Activated CD8-positive, alpha-beta memory T cell treated with anti-CD3 and anti-CD28 coated beads, Interleukin-2, amount 10 ng/mL, durations not matched to agents 7 days and 5 days (primary cell): Measurements from ENCODE around the gene MAP4. TPM values are rescaled to one million over a fixed set of nuclear protein-coding genes. Genes with fewer than 3 reads are reported as not detected.
A peak's percentile ranks its signal among the peaks of the same experiment; 100 is the strongest.

Experiments used
- ATAC-seq: fragments of 150-1000 bp; cut with Tn5 transposase; one replicate; pipeline ENCODE4 v1.10.0; 2021; ENCODE audit warnings: moderate library complexity
- CTCF ChIA-PET: fragments of 350-600 bp; sonication (Branson Sonifier 250); formaldehyde crosslinking; loops from one replicate; lab custom pipeline; 2021; ENCODE audit warnings: antibody characterized with exemption; lab: Charles Lee
- DNase-seq: peaks from one replicate; pipeline ENCODE4 v3.0.0-alpha.2; 2020
- H3K27ac Mint-ChIP-seq: one replicate; pipeline ENCODE4 v1.8.0; 2021; ENCODE audit warnings: mild to moderate bottlenecking, mixed read lengths
- H3K27me3 Mint-ChIP-seq: one replicate; pipeline ENCODE4 v1.8.0; 2021; ENCODE audit warnings: mixed read lengths
- H3K36me3 Mint-ChIP-seq: one replicate; pipeline ENCODE4 v1.8.0; 2021; ENCODE audit warnings: mild to moderate bottlenecking, mixed read lengths
- H3K4me1 Mint-ChIP-seq: one replicate; pipeline ENCODE4 v1.8.0; 2021; ENCODE audit warnings: mixed read lengths
- H3K4me3 Mint-ChIP-seq: one replicate; pipeline ENCODE4 v1.8.0; 2021; ENCODE audit warnings: mild to moderate bottlenecking, moderate library complexity, mixed read lengths
- H3K9me3 Mint-ChIP-seq: one replicate; pipeline ENCODE4 v1.8.0; 2022; ENCODE audit warnings: low read depth, mixed read lengths
- total RNA-seq, 2 experiments: library from RNA; stranded (reverse); gene quantifications; one replicate each; pipeline ENCODE4 v1.2.3, GENCODE V29; 2021

Gene MAP4
- total RNA-seq, 2 experiments from 2014 or later, result 126 to 131 TPM

DNA sequence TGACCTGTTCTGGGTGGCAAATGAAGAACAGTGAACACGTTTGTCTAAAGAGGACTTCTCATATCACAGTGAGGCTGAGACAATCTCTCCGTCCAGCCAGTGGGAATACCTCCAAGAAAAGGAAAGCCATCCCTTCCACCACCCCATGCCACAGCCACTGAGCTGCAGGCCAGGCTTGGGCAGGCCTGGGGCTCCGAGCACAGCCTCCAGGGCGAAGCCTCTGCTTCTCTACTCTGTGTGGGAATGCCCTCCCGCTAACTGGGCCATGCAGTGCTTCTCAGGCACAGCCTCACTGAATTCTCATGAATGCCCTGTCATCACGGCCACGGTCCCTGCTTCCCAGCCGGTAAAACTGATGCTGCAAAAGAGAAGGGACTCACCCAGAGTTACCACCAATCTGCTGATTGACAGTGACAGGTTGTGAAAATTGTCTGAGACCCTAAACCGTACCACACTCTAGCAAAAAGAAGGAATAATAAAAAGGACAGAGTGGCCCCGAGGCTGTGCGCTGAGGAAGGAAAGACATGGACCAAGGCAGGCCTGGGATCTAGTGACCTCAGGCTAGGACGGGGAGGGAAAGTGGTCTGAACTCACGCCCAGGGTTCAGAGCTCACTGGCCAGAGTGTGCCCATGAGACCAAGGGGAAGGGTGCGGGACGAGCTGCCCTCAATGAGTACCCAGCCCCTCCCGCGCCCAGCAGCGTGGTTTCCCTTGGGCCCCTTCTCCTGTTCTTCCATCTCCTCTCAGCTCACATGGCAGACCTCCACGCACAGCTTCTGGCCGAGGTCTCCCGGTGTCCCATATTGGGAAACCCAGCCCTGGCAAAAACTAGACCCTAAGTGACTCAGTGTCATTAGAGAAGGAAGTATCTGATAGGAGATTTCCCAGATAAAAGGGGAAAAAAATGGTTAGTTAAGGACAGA, 160.5 kb downstream of the MAP4 start:
- CTCF ChIA-PET, result interaction anchor here (2.7 kb wide), 1 partner anchor 31 kb away, joined by 7 read pairs; no protein-coding TSS in a partner anchor
- Mint-ChIP-seq H3K36me3 (peaks cover 8% of the 10 kb centered on the region), H3K4me1 (no peaks in the 10 kb centered on the region), H3K4me3 (no peak overlapping the region), H3K27me3 (no peaks in the 10 kb centered on the region), H3K27ac (peak overlapping the region; percentile 40), H3K9me3 (no peaks in the 10 kb centered on the region)
- ATAC-seq, result no peak
- DNase-seq, result no peak

- H3K36me3 Mint-ChIP-seq, result peaks cover 8% of the 10 kb centered on the region
- no peak for DNase-seq
- ATAC-seq, result no peak
- CTCF ChIA-PET, result interaction anchor here (1.1 to 2.7 kb wide), 2 partner anchors 30 to 297 kb away, joined by 3 to 7 read pairs; no protein-coding TSS in a partner anchor
- no peaks in the 10 kb centered on the region for H3K9me3 Mint-ChIP-seq
- no peaks in the 10 kb centered on the region for H3K27me3 Mint-ChIP-seq
- H3K27ac Mint-ChIP-seq, result no peak overlapping the region
- no peak overlapping the region for H3K4me3 Mint-ChIP-seq
- H3K4me1 Mint-ChIP-seq, result no peaks in the 10 kb centered on the region
Measured at GRCh38 chr3:47854720-47855455, 161.3 kb downstream of the MAP4 start.

DNA sequence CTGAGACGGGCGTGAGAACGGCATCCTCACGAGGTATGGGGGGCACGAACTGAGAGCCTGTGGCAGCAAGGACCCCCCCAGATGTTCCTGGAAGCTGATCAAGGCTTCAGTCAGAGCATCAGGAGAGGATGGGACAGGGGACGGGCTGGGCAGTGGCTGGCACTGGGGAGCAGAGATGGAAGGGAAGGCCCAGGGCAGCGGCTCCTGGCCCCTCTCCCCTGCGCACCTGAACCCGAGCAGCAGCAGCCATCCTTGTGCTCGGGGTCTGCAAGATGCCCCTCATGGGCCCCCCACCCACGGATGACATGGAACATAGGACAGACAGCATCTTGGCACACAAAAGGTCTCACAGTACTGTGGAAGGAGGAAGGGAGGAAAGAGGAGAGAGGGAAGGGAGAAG, 161.9 kb downstream of the MAP4 start:
- no peak overlapping the region for H3K4me3 Mint-ChIP-seq

DNA sequence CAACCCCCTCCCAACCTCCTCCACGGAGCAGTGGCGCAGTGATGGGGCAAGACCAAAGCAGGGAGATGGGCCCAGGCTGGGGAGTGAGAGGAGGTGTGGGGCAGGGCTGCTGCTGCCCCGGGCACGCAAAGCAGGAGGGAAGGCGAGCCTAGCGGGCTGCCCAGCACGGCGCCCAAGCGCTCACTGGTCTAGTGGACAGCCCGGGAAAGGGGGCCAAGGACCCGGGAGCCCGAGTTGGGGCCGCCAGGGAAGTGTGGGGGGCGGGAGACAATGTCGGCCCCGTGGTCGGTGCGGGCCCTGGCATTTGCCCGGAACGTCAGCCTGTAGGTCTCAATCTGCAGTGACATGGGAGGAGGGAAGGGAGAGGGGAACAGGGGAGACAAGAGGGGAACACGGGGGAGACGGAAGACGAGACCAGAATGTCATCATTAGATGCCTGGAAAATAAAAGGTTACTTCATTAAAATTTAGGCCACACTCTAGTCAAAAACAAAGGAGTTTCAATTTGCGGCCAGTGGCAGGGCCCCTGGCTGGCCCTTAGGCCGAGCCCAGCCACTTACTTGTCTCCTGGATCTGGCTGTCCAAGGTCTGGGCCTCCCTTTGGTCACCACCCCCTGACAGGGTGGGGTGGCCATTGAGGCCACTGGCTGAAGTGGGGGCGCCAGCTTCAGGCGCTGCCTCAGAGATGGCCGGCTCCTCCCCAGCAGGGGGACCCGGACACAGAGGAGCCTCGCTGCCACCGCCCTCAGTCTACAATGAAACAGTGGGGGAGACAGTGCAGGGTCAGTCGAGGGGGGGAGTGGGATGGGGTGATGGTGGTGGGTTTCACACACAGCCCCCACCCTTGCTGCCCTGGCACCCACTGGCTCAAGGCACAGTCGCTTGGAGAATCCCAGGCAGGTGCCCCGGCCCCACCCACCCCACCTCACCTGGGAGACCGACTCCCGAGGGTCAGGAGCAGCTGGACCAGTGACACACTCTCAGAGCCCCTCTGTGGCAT, 163.3 kb downstream of the MAP4 start:
- Mint-ChIP-seq H3K27me3 (no peaks in the 10 kb centered on the region), H3K9me3 (no peaks in the 10 kb centered on the region), H3K4me3 (no peak overlapping the region), H3K27ac (no peak overlapping the region), H3K4me1 (no peaks in the 10 kb centered on the region), H3K36me3 (peaks cover 10% of the 10 kb centered on the region)
- CTCF ChIA-PET, result interaction anchor here (2.7 kb wide), 1 partner anchor 28 kb away, joined by 7 read pairs; no protein-coding TSS in a partner anchor
- ATAC-seq (no peak), DNase-seq (no peak)

More for the DNA sequence above, 161.9 kb downstream of the MAP4 start:
- ATAC-seq, result no peak
- H3K27ac Mint-ChIP-seq, result no peak overlapping the region
- H3K27me3 Mint-ChIP-seq, result no peaks in the 10 kb centered on the region
- CTCF ChIA-PET, result interaction anchor here (1.1 to 2.7 kb wide), 2 partner anchors 29 to 298 kb away, joined by 3 to 7 read pairs; no protein-coding TSS in a partner anchor
- H3K36me3 Mint-ChIP-seq, result peaks cover 10% of the 10 kb centered on the region
- no peak for DNase-seq
- H3K4me1 Mint-ChIP-seq, result no peaks in the 10 kb centered on the region
- no peaks in the 10 kb centered on the region for H3K9me3 Mint-ChIP-seq

DNA sequence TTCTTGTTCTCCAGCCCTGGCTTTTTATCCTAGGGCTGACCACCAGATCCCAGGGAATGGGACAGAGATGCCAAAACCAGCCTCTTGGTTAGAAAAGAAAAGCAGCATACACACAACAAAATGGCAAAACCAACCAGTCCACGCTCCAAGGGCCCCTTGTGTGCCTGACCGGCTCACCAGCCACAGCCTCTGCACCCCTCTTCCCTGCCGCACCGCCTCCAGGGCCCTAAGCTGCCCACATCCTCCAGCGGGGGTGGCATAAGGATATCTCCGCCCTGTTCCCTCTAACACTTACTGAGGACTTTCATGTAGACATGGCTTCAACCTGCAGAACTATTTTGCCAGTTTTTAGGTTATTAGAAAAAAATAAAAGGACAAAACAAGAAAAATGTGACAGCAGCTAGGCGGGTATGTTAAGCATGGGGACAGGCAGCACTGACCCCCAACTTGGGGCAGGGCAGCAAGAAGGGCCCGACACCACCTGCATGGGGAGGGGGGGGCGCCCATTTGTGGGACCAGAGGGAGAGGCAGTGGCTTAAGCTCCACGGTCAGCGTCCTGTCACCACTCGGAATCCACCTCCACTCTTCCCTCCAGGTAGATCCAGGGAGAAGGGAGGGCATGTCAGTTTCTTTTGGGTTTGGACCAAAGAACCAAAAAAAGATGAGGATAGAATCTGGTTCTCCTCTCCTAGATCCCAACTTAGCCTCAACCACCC, 164.2 kb downstream of the MAP4 start:
- Mint-ChIP-seq H3K9me3 (no peaks in the 10 kb centered on the region), H3K4me1 (no peaks in the 10 kb centered on the region), H3K27me3 (no peaks in the 10 kb centered on the region), H3K27ac (no peak overlapping the region), H3K36me3 (peaks cover 12% of the 10 kb centered on the region), H3K4me3 (no peak overlapping the region)
- DNase-seq (no peak), ATAC-seq (no peak)
- CTCF ChIA-PET, result no interaction called here

DNA sequence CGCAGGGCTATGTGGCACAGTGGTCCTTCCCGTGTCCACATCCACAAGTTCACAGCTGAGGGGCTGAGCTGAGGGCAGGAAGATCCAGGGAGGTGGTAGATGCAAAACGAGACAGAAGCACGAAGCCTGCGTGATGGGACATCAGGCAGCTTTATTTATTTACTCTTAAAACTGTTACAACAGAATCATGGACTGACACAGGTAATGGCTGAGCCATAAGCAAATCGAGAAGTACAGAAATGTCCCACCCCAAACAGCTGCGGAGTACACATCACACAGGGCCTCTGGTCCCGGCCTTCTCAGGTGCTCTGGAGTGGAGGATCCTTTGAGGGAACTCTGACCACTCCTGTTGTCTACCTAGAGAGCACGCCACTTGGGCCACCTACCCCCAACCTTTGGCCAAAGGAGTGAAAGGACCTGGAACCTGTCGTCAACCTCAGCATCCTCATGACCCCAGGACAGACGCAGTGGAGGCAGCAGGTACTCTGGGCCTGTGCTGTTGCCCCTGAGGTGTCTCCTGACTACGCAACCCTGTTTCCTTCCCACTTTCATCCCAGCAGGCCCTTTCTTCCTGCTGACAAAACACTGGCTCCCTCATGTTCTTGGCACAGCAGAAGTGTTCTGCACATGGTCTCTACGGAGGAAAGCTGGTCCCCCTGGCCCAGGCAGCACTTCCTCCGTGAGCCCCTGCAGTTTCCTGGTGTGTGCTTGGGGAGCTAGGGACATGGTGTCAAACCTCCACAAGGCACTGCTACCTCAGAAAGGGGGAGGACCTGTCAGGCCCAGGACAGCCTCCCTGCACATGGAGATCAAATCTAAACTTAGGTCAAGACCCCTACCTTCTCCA, 165.4 kb downstream of the MAP4 start:
- H3K27ac Mint-ChIP-seq, result peak overlapping the region; percentile 21
- DNase-seq, result no peak

GRCh38 chr3:47849699-47850563, 166.3 kb downstream of the MAP4 start:
- Mint-ChIP-seq H3K9me3 (no peaks in the 10 kb centered on the region), H3K27ac (no peak overlapping the region), H3K4me3 (no peak overlapping the region), H3K36me3 (peaks cover 14% of the 10 kb centered on the region), H3K27me3 (no peaks in the 10 kb centered on the region), H3K4me1 (no peaks in the 10 kb centered on the region)
- CTCF ChIA-PET, result interaction anchor here (0.8 to 1.6 kb wide), 3 partner anchors 12 to 301 kb away, joined by 3 to 5 read pairs (median 4); no protein-coding TSS in a partner anchor
- DNase-seq (no peak), ATAC-seq (no peak)

More for the DNA sequence above, 165.4 kb downstream of the MAP4 start:
- Mint-ChIP-seq H3K4me1 (no peaks in the 10 kb centered on the region), H3K36me3 (peaks cover 14% of the 10 kb centered on the region), H3K9me3 (no peaks in the 10 kb centered on the region), H3K27me3 (no peaks in the 10 kb centered on the region), H3K4me3 (no peak overlapping the region)
- CTCF ChIA-PET, result interaction anchor here (0.8 to 1.6 kb wide), 2 partner anchors 139 to 301 kb away, joined by 3 to 5 read pairs; no protein-coding TSS in a partner anchor
- ATAC-seq, result no peak

GRCh38 chr3:47849186-47849698, 167.0 kb downstream of the MAP4 start:
- no peaks in the 10 kb centered on the region for H3K27me3 Mint-ChIP-seq
- H3K9me3 Mint-ChIP-seq, result no peaks in the 10 kb centered on the region
- no peaks in the 10 kb centered on the region for H3K4me1 Mint-ChIP-seq
- H3K27ac Mint-ChIP-seq, result no peak overlapping the region
- CTCF ChIA-PET, result interaction anchor here (0.8 kb wide), 1 partner anchor 12 kb away, joined by 4 read pairs; no protein-coding TSS in a partner anchor
- peaks cover 17% of the 10 kb centered on the region for H3K36me3 Mint-ChIP-seq
- H3K4me3 Mint-ChIP-seq, result no peak overlapping the region
- ATAC-seq, result no peak
- DNase-seq, result no peak

GRCh38 chr3:47848599-47849117, 167.6 kb downstream of the MAP4 start:
- no peak overlapping the region for H3K4me3 Mint-ChIP-seq
- H3K27ac Mint-ChIP-seq, result no peak overlapping the region
- ATAC-seq (no peak), DNase-seq (no peak)
- no peaks in the 10 kb centered on the region for H3K27me3 Mint-ChIP-seq
- no peaks in the 10 kb centered on the region for H3K9me3 Mint-ChIP-seq
- H3K36me3 Mint-ChIP-seq, result peaks cover 22% of the 10 kb centered on the region
- H3K4me1 Mint-ChIP-seq, result no peaks in the 10 kb centered on the region
- CTCF ChIA-PET, result no interaction called here

DNA sequence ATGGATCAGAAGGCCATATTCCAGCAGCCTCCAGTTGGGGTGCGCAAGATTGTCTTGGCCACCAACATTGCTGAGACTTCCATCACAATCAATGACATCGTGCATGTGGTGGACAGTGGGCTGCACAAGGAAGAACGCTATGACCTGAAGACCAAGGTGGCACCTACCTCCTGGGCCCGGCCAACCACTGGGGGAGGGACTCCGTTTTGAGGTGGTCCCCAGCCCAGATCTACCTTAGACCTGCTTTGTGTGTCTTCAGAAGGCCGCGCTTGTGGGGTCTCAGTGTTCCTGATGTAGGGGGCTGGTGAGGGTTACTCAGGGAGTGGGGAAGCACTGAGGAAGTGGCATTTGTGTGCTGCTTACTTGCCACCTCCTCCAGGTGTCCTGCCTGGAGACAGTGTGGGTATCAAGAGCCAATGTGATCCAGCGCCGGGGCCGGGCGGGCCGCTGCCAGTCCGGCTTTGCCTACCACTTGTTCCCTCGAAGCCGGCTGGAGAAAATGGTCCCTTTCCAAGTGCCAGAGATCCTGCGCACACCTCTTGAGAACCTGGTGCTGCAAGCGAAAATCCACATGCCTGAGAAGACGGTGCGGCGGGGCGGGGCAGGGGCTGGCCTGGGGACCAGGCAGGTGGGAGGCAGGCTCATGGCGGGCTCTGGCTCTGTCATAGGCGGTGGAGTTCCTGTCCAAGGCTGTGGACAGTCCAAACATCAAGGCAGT, 168.3 kb downstream of the MAP4 start:
- CTCF ChIA-PET, result no interaction called here
- Mint-ChIP-seq H3K9me3 (no peaks in the 10 kb centered on the region), H3K36me3 (peaks cover 23% of the 10 kb centered on the region), H3K4me3 (no peak overlapping the region), H3K27me3 (no peaks in the 10 kb centered on the region), H3K27ac (no peak overlapping the region), H3K4me1 (no peaks in the 10 kb centered on the region)
- DNase-seq (no peak), ATAC-seq (no peak)
